Stomach (tissue), 4 donors: ENCODE measurements around the gene GLI1.

ENCODE experiments used
- CTCF ChIP-seq, 7 experiments: fragments of 450-650 bp in 4 of 7; fragments of 200-600 bp in 3 of 7; sonication (generic) in 3 of 7; IDR thresholded peaks; one replicate each; pipeline ENCODE4 v1.5.1; 2016 to 2019; ENCODE audit warnings: antibody characterized with exemption in 7 of 7, control low read depth in 2 of 7, mild to moderate bottlenecking in 1 of 7
- POLR2A ChIP-seq, 4 donors: fragments of 450-650 bp; IDR thresholded peaks; one replicate each; pipeline ENCODE4 v1.6.1; 2016; ENCODE audit warnings: antibody characterized with exemption in 4 of 4, control low read depth in 2 of 4, mild to moderate bottlenecking in 1 of 4, moderate library complexity in 1 of 4
- POLR2AphosphoS5 ChIP-seq, 3 donors: sonication (generic); formaldehyde crosslinking; IDR thresholded peaks; one replicate each; pipeline ENCODE4 v1.6.1; 2016; ENCODE audit warnings: antibody characterized with exemption in 3 of 3

- TF ChIP-seq CTCF (IDR thresholded peaks at IDR 0.05): no peak
- no peak for TF ChIP-seq POLR2A (IDR thresholded peaks at IDR 0.05)
- no peak for TF ChIP-seq POLR2AphosphoS5 (IDR thresholded peaks at IDR 0.05)
Observed at GRCh38 chr12:57487055-57487596, 27.5 kb downstream of the GLI1 start.
